Activated CD4-positive, alpha-beta T cell treated with anti-CD3 and anti-CD28 coated beads, Interleukin-2, amount 50 U/mL, for 4 hours (primary cell): ENCODE measurements around the gene RBM8A.

Source experiments
- DNase-seq, 2 experiments: peaks; one replicate each; pipeline ENCODE4 v3.0.0-alpha.2; 2020

RBM8A gene

GRCh38 chr1:145912128-145912641 lies 15.1 kb downstream of the RBM8A start:
- no peak for DNase-seq

GRCh38 chr1:145908653-145909052 lies 18.6 kb downstream of the RBM8A start:
- DNase-seq: no peak

- no peak for DNase-seq
Observed at GRCh38 chr1:145906954-145907753, 20.1 kb downstream of the RBM8A start.

- DNase-seq: no peak
Observed at GRCh38 chr1:145901312-145902021, 25.8 kb downstream of the RBM8A start.

- no peak for DNase-seq
Observed at GRCh38 chr1:145898756-145899155, 28.5 kb downstream of the RBM8A start.

- DNase-seq: no peak
Observed at GRCh38 chr1:145897969-145898368, 29.3 kb downstream of the RBM8A start.

- DNase-seq: no peak
Observed at GRCh38 chr1:145895471-145895870, 31.8 kb downstream of the RBM8A start.

- DNase-seq: no peak
Observed at GRCh38 chr1:145893306-145894055, 33.8 kb downstream of the RBM8A start.

GRCh38 chr1:145892486-145893087 lies 34.7 kb downstream of the RBM8A start:
- no peak for DNase-seq

- DNase-seq: peak; percentile 40 to 56
Observed at GRCh38 chr1:145891587-145892485, 35.4 kb downstream of the RBM8A start.

GRCh38 chr1:145891143-145891542 lies 36.1 kb downstream of the RBM8A start:
- DNase-seq: no peak

GRCh38 chr1:145889722-145890121 lies 37.6 kb downstream of the RBM8A start:
- DNase-seq: no peak

GRCh38 chr1:145887631-145888030 lies 39.7 kb downstream of the RBM8A start:
- DNase-seq: no peak

GRCh38 chr1:145886816-145887215 lies 40.5 kb downstream of the RBM8A start:
- DNase-seq: no peak

GRCh38 chr1:145886390-145886789 lies 40.9 kb downstream of the RBM8A start:
- no peak for DNase-seq

- DNase-seq: peak; percentile 82 to 86
Observed at GRCh38 chr1:145885738-145886287, 41.5 kb downstream of the RBM8A start, which contains the start of gene ANKRD35. TSS of gene ANKRD35 (minus strand) at chr1:145885866. CDS start at chr1:145885758, 108 bp downstream.

- DNase-seq: no peak
Observed at GRCh38 chr1:145884675-145885074, 42.6 kb downstream of the RBM8A start.

GRCh38 chr1:145879775-145880174 lies 47.5 kb downstream of the RBM8A start:
- no peak for DNase-seq

- DNase-seq: no peak
Observed at GRCh38 chr1:145878724-145879123, 48.6 kb downstream of the RBM8A start.

- no peak for DNase-seq
Observed at GRCh38 chr1:145877923-145878486, 49.3 kb downstream of the RBM8A start.

- DNase-seq: no peak
Observed at GRCh38 chr1:145874646-145875045, 52.6 kb downstream of the RBM8A start.
